ENCODE data around the gene PITPNC1. TPM values are rescaled to one million over a fixed set of nuclear protein-coding genes. Genes with fewer than 3 reads are reported as not detected.

PITPNC1 gene
- total RNA-seq, 1 experiment from 2014 or later: 20.8 TPM

- no TSS peak for BruUV-seq (replicated peaks)
- no peak for TF ChIP-seq CTCF (IDR thresholded peaks at IDR 0.05)
- TF ChIP-seq POLR2AphosphoS5 (IDR thresholded peaks at IDR 0.05; ENCODE audit: low read depth, low read length): no peak
- TF ChIP-seq TCF7L2 (IDR thresholded peaks at IDR 0.05; ENCODE audit: low read depth, low read length): no peak
- no peak for TF ChIP-seq SIN3A (IDR thresholded peaks at IDR 0.05; ENCODE audit: borderline replicate concordance, insufficient read depth, low read depth, low read length)
- no peak for TF ChIP-seq REST (IDR thresholded peaks at IDR 0.05; ENCODE audit: insufficient read depth in 1 of 2, low read depth in 2 of 2, low read length in 1 of 2)
Observed at GRCh38 chr17:67412941-67413340, 35.9 kb downstream of the PITPNC1 start.

GRCh38 chr17:67413388-67413787 lies 36.3 kb downstream of the PITPNC1 start:
- intact Hi-C loops (cut with micrococcal nuclease; ENCODE audit: unreplicated experiment): no loop called here
- POLR2A ChIA-PET: no interaction called here
- H3K4me3 ChIP-seq (ENCODE audit: low read depth in 2 of 2, low read length in 2 of 2): no peak overlapping the region
- H3K27ac ChIP-seq (ENCODE audit: low read length): no peak overlapping the region
- H3K4me1 ChIP-seq (ENCODE audit: control insufficient read depth, insufficient read depth, low read length): peaks cover 12% of the 10 kb centered on the region
- in situ Hi-C loops (cut with HindIII; ENCODE audit: low pct_unique_long_range_greater_than_20kb, low sequenced_read_pairs): no loop called here
- CTCF ChIA-PET: no interaction called here
- no peaks in the 10 kb centered on the region for H3K36me3 ChIP-seq (ENCODE audit: control insufficient read depth, insufficient read depth, low read length)
- no peaks in the 10 kb centered on the region for H3K27me3 ChIP-seq (ENCODE audit: control insufficient read depth, insufficient read depth, low read length)
- H3K9me3 ChIP-seq (ENCODE audit: control insufficient read depth, insufficient read depth, low read depth, low read length): no peaks in the 10 kb centered on the region
- no TSS peak for BruUV-seq (replicated peaks)
- DNase-seq (ENCODE audit: low read depth, low spot score) (no peak), ATAC-seq (no peak)
- no peak for TF ChIP-seq SIN3A (IDR thresholded peaks at IDR 0.05; ENCODE audit: borderline replicate concordance, insufficient read depth, low read depth, low read length)
- TF ChIP-seq TCF7L2 (IDR thresholded peaks at IDR 0.05; ENCODE audit: low read depth, low read length): no peak
- no peak for TF ChIP-seq REST (IDR thresholded peaks at IDR 0.05; ENCODE audit: insufficient read depth in 1 of 2, low read depth in 2 of 2, low read length in 1 of 2)
- no peak for TF ChIP-seq POLR2AphosphoS5 (IDR thresholded peaks at IDR 0.05; ENCODE audit: low read depth, low read length)
- TF ChIP-seq CTCF (IDR thresholded peaks at IDR 0.05): no peak

More at GRCh38 chr17:67412941-67413340, 35.9 kb downstream of the PITPNC1 start:
- CTCF ChIA-PET: no interaction called here
- no peak for ATAC-seq
- no peak overlapping the region for H3K27ac ChIP-seq (ENCODE audit: low read length)
- DNase-seq (ENCODE audit: low read depth, low spot score): no peak
- H3K36me3 ChIP-seq (ENCODE audit: control insufficient read depth, insufficient read depth, low read length): no peaks in the 10 kb centered on the region
- in situ Hi-C loops (cut with HindIII; ENCODE audit: low pct_unique_long_range_greater_than_20kb, low sequenced_read_pairs): no loop called here
- H3K27me3 ChIP-seq (ENCODE audit: control insufficient read depth, insufficient read depth, low read length): no peaks in the 10 kb centered on the region
- POLR2A ChIA-PET: no interaction called here
- peaks cover 8% of the 10 kb centered on the region for H3K4me1 ChIP-seq (ENCODE audit: control insufficient read depth, insufficient read depth, low read length)
- intact Hi-C loops (cut with micrococcal nuclease; ENCODE audit: unreplicated experiment): no loop called here
- H3K4me3 ChIP-seq (ENCODE audit: low read depth in 2 of 2, low read length in 2 of 2): no peak overlapping the region
- no peaks in the 10 kb centered on the region for H3K9me3 ChIP-seq (ENCODE audit: control insufficient read depth, insufficient read depth, low read depth, low read length)

All from Panc1 (cell line).